NCI-H187 treated with DMSO at 0.1 percent for 48 hours (cell line): ENCODE measurements around the gene SYNDIG1.

Source experiments
- DNase-seq: peaks from one replicate; lab custom pipeline; 2025; lab: John Stamatoyannopoulos, UW

Gene SYNDIG1

GRCh38 chr20:24585796-24586522 is 116.5 kb downstream of the SYNDIG1 start:
- no peak for DNase-seq

- DNase-seq, result no peak
Measured at GRCh38 chr20:24586523-24586840, 117.1 kb downstream of the SYNDIG1 start.

- DNase-seq, result no peak
Measured at GRCh38 chr20:24587384-24588046, 118.1 kb downstream of the SYNDIG1 start.

- no peak for DNase-seq
Measured at GRCh38 chr20:24588047-24588635, 118.7 kb downstream of the SYNDIG1 start.

GRCh38 chr20:24588725-24589340 is 119.4 kb downstream of the SYNDIG1 start:
- DNase-seq, result no peak

- no peak for DNase-seq
Measured at GRCh38 chr20:24589381-24589780, 120.0 kb downstream of the SYNDIG1 start.

GRCh38 chr20:24589815-24590177 is 120.4 kb downstream of the SYNDIG1 start:
- no peak for DNase-seq

- no peak for DNase-seq
Measured at GRCh38 chr20:24590178-24590982, 121.0 kb downstream of the SYNDIG1 start.

- DNase-seq, result no peak
Measured at GRCh38 chr20:24597051-24597450, 127.6 kb downstream of the SYNDIG1 start.

- DNase-seq, result no peak
Measured at GRCh38 chr20:24598346-24598745, 128.9 kb downstream of the SYNDIG1 start.

- no peak for DNase-seq
Measured at GRCh38 chr20:24598996-24599395, 129.6 kb downstream of the SYNDIG1 start.

GRCh38 chr20:24600012-24600411 is 130.6 kb downstream of the SYNDIG1 start:
- DNase-seq, result no peak

GRCh38 chr20:24603454-24603853 is 134.0 kb downstream of the SYNDIG1 start:
- no peak for DNase-seq

- DNase-seq, result no peak
Measured at GRCh38 chr20:24604966-24605665, 135.7 kb downstream of the SYNDIG1 start.

GRCh38 chr20:24605937-24606455 is 136.6 kb downstream of the SYNDIG1 start:
- no peak for DNase-seq

- no peak for DNase-seq
Measured at GRCh38 chr20:24607402-24607801, 138.0 kb downstream of the SYNDIG1 start.

GRCh38 chr20:24608926-24609667 is 139.7 kb downstream of the SYNDIG1 start:
- DNase-seq, result no peak

GRCh38 chr20:24609757-24610156 is 140.3 kb downstream of the SYNDIG1 start:
- no peak for DNase-seq

- DNase-seq, result no peak
Measured at GRCh38 chr20:24610341-24611115, 141.1 kb downstream of the SYNDIG1 start.
